T follicular helper cell (primary cell): ENCODE measurements around the gene ZBTB45.
A peak's percentile ranks its signal among the peaks of the same experiment; 100 is the strongest.
"Not testable (repeated sequence)": the region's sequence is repeated elsewhere in the genome, so short reads cannot be mapped to it uniquely, and the experiment has no call there.

Experiments
- DNase-seq: peaks from one replicate; pipeline ENCODE4 v3.0.0-alpha.2; 2020; ENCODE audit warnings: low read depth

The ZBTB45 gene

DNA sequence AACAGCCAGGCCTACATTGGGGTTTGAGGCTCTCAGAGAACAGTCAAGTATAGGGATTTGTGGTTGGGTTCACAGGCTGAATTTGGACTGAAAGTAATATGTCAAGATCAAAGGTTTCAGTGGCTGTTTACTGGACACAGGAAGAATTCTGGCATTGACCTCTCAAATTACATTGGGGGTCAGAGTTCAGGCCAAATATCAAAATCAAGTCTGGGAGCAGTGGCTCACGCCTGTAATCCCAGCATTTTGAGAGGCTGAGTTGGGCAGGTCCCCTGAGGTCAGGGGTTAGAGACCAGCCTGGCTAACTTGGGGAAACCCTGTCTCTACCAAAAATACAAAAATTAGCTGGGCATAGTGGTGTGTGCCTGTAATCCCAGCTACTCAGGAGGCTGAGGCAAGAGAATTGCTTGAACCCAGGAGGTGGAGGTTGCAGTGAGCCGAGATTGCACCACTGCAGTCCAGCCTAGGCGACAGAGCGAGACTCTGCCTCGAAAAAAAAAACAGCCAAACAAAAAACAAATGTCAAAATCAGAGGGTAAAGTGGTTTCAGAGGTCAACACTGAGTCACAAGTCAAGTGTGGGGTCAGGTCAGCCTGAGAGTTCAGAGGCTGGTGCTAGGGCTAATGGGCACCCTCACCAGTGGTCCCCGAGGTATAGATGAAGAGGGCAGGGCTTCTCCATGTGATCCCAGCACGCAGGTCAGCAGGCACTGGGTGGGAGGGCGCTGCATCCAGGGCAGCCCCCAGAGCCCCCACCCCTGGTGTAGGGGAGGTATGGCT lies 9.3 kb downstream of the ZBTB45 start:
- no peak for DNase-seq

DNA sequence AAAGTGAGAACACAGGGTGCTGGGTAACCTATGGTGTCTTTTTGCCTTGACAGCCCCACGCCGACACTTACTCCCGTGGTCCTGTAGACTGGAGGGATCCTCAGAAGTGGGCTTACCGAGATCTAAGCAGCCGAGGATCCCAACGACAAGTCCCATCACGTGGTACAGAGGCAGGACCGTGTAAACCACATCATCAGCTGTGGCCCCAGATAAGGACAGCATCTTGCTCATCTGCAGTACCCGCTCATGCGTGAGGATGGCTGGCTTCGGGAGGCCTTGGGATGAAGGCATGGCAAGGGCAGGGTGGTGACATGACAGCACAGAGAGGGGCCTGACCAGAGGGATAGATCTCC lies 9.9 kb downstream of the ZBTB45 start:
- no peak for DNase-seq

DNA sequence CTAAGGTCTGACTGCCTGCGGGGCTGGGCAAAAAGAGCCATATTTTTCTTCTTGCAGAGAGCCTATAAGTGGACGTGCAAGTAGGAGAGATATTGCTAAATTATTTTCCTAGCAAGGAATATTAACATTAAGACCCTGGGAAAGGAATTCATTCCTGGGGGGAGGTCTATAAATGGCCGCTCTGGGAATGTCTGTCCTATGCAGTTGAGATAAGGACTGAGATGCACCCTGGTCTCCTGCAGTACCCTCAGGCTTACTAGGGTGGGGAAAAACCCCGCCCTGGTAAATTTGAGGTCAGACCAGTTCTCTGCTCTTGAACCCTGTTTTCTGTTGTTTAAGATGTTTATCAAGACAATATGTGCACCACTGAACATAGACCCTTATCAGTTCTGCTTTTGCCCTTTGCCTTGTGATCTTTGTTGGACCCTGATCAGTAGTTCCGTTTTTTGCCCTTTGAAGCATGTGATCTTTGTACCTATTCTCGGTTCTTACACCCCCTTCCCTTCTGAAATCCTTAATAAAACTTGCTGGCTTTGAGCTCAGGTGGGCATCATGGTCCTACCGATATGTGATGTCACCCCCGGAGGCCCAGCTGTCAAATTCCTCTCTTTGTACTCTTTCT lies 11.9 kb downstream of the ZBTB45 start:
- DNase-seq, result not testable (repeated sequence)

DNA sequence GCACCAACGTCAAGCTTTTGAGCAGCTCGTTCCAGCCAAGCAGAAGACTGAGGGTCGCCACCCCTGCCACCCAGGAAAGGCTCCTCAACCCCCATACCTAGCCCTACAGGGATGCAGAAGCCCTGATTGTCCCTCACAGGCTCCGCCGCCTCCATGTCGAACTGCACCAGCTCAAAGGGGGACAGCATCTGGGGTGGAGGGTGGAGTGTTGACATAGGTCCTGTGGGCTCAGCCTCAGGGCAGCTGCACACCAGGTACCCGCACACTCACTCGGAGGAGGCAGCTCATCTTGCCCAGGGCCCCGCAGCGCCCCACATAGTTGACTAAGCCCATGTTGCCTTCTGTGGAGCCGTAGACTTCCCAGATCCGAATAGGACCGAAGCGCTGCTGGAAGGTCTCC lies 19.4 kb downstream of the ZBTB45 start:
- no peak for DNase-seq

DNA sequence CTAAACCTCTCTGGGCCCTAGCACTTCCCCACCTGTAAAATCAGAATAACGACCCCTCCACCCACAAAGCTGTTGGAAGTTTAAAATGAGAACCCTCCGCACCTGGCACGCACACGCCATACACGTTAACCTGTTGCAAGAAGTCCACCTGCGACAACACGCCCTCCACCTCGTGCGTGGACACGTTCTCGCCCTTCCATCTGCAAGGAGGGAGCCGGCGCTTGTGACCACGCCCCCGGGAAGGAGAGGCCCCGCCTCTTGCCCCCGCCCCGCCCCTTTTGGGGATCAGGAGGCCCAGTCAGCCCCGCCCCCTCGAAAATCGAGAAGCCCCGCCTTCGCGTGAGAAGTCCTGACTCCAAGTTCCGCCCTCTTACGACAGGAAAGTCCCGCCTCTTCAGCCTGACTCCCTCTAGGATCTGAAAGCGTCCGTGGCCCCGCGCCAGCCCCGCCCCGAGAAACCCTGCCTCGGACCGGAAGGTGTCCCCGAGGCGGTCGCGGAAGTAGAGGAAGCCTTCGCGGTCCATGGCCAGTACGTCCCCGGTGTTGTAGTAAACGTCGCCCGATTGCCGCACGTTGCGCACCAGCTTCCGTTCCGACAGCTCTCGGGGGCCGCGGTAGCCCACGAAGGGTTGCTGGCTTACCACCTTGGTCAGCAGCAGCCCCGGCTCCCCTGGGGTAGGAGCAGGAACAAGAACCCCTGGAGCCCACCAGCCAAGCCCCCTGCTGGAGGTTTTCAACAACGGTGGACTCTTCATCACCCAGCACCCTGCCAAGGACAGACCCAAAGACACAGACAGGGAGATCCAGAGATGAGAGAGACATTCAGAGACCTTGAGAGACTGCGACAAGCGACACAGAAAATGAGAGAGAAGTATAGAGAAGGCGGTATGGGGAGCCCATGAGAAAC lies 20.3 kb downstream of the ZBTB45 start:
- DNase-seq, result peak; percentile 87

DNA sequence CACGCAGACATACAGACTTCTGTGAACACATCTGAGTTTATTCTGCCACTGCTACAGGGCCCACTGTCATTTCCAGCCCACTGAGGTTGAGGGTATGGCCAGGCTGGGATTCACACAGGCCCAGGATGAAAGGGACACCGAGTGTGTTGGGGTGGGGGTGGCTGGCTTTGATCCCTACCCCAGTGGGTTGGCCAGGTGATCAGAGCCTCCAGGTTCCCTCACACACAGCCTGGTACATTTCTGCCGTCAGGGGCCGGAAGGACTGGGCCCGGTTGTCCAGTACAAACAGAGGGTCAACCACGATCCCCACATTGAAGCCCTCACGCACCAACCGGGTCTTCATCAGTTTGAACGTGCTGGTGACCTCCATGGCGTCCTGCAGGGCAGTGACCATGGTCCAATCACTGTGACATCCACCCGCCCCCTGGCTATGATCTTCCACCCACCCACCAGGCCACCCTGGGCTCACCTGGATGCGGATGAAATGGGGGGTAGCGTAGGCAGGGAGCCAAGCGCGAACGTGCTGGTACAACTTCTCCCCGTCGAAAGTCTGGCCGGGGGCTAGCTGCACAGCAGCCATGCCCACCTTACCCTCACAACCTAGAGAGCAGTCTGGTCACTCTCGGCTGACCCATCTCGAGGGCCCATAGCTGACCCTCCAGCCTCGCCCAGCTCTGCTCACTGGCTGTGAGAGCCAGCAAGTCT lies 21.1 kb downstream of the ZBTB45 start:
- no peak for DNase-seq

DNA sequence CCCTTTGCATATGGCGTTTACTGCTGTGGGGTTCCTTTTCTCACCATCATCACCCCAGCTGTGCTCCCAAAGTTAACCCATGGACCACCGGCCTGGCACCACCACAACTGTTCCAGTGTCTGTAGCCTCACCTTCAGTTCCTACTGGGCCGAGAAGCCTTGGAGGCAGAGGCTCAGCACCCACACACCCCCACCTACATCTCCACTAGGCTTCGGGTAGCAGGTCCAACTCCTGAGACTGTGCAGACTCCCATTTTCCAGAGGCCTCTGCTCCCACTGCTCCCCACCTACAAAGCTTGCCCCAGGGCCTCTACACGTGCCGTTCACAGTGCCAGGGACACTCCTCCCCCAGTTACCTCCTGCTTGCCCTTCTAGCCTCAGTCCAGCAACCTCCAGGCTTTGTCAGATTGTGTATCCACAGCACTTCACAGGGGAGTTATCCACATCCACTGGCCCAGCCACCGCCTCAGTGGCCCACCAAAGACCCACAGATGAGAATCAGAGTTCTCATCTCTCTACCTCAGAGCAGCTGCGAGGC lies 21.9 kb downstream of the ZBTB45 start:
- no peak for DNase-seq

DNA sequence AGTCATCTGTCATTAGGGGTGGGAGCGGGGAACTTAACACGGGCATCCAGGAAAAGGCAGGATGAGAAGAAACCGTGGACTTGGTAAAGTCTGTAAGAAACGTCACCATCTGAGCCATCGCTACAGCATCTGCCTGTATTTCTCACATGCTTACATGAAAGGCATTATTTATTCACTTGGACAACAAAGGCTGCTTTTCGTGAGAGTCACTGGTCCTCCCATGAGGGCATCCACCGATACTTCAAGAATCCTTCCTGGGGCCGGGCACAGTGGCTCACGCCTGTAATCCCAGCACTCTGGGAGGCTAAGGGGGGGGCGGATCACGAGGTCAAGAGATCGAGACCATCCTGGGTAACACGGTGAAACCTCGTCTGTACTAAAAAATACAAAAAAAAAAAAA lies 27.3 kb downstream of the ZBTB45 start:
- no peak for DNase-seq

DNA sequence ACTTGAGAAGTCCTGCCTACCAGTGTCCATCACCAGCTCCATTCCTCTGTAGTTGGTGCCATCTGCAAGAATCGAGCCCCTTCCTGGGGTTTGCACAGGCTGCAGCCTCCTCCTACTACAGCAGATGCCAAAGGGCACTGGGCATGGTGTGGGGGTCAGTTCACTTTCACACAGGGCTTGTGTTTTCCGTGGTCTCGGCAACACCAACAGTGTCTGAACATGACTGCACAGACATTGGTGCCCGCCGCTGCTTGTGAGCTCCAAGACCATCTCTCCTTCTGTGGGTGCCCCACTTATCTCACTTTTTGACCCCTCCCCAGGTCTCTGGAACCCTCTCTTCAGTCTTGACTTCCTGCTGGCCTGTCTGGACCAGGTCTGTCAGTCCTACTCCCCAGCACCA lies 28.2 kb downstream of the ZBTB45 start:
- DNase-seq, result no peak

DNA sequence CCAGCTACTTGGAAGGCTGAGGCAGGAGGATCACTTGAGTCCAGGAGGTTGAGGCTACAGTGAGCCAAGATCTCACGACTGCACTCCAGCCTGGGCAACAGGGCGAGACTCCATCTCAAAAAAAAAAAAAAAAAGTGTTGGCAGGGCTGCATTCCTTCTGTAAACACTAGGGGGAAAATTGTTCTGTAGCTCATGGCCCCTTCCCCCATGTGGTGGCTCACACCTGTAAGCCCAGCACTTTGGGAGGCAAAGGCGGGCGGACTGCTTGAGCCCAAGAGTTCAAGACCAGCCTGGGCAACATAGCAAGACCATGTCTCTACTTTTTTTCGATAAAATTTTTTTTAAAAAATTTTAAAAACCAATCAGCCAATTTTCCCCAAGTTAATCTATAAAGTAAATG lies 35.3 kb downstream of the ZBTB45 start:
- DNase-seq, result not testable (repeated sequence)

DNA sequence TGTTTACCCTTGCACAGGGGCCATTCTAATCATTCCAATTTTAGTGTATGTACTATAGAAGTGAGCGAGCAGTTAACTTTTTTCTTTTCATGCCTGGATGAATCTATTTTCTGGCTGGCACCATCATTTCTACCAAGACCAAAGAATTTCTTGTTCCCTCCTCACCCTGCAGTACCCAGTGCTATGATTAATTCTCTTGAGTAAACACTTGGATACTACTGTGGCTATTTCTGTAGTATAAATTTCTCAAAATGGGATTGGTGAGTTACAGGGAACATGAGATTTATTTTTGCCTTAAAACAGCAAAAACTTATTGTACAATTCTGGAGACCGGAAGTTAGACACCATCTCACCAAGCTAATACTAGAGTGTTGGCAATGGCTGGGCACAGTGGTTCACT lies 35.8 kb downstream of the ZBTB45 start:
- no peak for DNase-seq

DNA sequence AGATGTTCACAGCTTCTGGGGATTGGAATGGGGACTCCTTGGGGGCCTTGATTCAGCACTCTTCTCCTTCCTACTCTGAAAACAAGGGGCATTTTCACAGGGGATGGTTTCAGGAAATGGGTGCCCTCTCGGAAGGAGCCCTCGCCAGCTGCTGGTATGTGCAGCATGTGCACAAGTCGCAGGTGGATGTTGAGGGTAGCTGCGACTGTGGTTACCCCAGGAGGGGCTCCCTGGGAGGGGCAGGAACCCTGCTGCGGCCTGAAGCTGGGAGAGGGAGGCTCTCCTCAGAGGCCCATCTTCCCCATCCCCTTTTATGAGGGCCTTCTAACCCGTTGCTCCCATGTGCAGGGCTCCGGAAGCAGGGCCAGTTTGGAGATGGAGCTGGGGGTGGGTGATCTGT lies 37.2 kb downstream of the ZBTB45 start:
- DNase-seq, result no peak

DNA sequence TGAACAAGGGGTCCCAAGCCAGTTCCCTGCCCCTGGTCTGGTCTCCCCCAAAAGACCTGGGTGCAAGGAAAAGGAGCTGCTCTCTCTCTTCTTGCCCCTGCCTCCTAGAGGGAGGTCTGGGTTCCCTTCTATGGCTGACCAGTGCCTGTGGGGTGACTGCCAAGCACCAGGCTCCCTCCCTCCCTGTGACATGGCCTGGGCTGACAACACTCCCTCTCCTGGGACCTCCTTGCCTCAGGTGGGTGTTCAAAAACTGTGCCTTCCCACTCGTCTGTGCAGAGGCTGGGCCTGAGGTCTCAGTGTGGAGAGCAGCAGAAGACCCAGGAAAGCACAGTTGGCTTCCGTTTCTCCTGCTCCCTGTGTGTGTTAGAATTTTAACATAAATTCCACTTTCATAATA lies 38.8 kb downstream of the ZBTB45 start:
- no peak for DNase-seq

DNA sequence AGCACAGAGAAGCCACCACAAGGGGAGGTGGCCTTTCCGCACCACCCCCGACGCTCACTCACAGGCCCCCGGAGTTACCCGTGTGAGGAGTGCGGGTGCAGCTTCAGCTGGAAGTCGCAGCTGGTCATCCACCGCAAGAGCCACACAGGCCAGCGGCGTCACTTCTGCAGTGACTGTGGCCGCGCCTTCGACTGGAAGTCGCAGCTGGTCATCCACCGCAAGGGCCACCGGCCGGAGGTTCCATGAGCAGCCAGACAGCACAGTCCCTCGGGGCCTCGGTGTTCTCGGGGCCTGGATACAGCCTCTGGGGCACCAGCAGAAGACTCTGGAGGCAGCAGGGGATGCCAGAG lies 39.2 kb downstream of the ZBTB45 start:
- no peak for DNase-seq

DNA sequence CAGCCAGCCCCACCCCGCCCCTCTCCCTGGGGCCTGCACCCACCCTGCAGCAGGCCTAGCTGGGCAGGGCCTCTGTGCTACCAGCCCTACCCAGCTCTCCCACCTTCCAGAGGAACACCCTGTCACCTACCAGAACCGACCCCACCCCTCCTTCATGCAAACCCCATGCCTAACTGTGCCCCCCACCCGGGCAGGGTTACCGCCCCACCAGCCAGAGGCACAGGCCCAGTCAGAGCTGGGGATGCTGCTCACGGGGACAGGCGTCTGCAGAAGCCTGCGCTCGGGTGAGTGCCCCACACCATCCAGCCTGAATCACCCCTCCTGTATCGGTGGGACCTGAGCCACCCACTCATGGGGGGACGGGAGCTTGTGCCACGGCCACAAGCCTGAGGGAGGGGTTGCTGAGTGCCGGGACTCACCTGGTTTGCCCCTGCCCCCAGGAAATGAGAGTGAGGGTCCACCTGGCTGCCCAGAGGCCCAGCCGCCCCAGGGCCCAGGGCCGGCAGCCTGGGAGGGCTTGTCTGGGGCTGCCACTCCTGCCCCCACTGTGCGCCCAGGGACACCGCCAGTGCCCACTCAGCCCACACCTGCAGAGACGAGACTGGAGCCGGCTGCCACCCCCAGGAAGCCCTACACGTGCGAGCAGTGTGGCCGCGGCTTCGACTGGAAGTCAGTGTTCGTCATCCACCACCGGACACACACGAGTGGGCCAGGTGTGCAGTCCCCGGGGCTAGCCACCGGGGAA lies 39.7 kb downstream of the ZBTB45 start:
- DNase-seq, result no peak

DNA sequence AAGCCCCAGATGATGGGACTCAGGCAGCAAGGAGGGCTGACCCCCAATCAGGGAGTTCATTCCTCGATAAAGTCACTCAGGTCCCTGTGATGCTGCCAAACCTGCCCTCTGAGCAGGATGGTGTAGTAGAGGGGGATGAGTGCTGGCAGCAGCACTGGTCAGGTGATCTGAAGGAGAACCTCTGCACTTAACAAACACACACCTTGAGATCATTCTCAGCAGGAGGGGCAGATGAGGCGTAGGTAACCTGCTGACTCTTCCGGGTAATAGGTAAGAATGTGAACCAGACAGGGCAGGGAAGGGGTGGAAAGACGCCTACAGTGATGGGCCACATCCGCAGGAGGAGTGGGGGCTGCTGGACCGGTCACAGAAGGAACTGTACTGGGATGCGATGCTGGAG lies 40.3 kb downstream of the ZBTB45 start:
- no peak for DNase-seq

DNA sequence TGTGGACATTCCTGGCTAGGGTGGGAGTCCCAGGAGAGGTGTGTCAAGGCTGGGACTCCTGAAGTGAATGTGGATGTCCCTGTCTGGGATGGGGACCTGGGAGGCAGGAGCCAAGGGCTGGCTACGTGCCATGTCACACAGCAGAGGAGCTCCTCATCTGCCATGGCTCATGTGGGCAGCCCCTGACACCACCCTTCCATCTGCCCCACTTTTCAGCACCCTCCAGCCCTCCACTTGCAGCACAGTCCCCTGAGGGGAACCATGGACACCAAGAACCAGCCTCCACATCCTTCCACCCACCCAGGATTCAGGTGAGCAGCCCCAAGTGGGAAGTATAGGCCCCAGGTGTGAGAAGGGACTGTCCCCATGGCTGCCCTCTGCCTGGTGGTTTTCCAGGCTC lies 41.7 kb downstream of the ZBTB45 start:
- DNase-seq, result no peak

DNA sequence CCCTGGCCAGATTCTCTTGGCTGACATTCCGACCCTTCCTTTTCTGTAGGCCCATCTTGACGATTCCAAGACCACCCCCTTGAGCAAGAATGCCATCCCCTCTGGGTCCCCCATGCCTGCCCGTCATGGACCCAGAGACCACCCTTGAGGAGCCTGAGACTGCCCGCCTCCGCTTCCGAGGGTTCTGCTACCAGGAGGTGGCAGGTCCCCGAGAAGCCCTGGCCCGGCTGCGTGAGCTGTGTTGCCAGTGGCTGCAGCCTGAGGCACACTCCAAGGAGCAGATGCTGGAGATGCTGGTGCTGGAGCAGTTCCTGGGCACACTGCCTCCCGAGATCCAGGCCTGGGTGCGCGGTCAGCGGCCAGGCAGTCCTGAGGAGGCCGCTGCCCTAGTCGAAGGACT lies 42.5 kb downstream of the ZBTB45 start:
- no peak for DNase-seq

DNA sequence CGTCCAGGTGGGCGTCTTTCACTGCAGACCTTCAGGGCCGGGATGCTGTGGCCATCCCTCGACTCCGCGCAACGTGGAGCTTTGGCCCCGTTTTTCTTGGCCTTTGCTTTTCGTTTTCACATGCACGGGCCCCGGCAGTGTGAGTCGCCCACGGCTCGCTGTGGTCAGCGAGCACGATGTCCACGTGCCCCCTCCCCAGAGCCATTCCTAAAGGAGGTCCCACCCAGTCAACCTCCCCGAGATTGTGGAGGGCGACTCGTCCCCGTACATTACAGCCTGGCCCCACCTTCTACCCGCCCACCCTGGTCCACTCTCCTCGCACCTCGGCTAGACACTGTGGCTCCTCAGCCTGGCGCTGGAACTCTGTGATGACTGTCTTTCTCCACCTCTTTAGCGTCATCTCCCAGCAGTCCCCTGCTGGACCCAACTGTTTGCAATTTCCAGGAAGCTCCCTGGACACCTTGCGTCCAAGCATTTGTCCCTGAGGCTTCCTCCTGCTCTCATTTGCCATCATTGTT lies 43.1 kb downstream of the ZBTB45 start:
- no peak for DNase-seq

DNA sequence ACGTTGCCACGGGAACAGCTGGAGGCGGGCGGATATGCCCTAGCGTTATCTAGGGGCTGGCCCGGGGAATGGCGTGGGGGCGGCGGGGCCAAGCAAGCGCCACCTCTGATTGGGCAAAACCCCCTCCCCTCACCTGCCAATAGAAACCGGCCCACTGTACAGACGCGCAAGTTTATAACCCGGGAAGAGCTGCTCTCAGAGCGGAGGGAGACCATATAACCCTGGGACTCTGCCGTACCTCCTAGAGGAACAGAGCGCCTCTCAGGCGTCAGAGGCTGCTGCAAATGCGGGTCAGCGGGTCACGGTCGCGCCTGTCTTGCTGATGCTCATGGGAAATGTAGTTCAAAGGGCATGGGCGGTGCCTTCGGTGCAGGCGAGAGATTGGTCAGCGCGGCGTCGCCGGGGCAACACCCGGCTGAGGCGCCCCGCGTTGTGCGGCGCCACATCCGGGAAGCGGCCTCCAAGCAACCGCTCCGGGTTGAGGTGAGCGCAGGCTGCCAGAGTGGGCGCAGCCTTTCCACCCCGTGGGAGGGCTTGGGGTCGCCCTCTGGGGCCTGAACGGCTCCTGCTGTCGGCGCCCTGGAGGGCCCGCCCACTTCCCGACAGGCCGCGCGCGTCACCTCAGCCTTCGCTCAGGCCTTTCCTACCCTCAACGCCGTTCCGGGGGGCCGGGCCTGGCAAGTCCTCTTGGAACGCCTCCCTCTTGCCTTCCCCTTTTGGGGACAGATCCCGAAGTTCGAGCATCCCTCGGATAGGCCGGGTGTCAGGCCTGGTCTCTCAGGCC lies 43.7 kb downstream of the ZBTB45 start, which contains the start of gene ZNF446:
TSS of gene ZNF446 (plus strand) at position 639 of the 784 bp plus-strand sequence. CDS start 867 bp downstream, outside the sequence.
- peak; percentile 93 for DNase-seq
